Germinal center (tissue), 1 donor: ENCODE measurements around the gene PPT2.
"Not testable (repeated sequence)": the region's sequence is repeated elsewhere in the genome, so short reads cannot be mapped to it uniquely, and the experiment has no call there.

Experiments used
- DNase-seq: peaks from one replicate; pipeline ENCODE4 v3.0.0; 2012; ENCODE audit warnings: mixed read lengths, low spot score

The PPT2 gene

DNA sequence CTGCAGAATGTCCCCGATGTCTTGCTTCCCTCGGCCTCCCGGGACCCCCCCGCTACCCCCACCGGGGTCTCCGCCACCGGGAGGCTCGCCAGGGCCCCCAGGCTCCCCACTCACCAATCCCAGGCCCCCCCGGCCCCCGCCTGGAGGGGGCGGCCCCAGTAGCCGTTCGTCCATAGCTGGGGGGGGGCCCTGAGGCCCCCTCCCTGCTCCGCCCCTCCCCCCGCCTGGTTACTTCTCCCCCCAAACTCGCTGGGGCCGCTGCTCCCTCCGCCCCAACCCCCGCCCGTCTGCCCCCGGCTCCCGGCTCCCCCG lies 35.8 kb downstream of the PPT2 start:
- DNase-seq: no peak

DNA sequence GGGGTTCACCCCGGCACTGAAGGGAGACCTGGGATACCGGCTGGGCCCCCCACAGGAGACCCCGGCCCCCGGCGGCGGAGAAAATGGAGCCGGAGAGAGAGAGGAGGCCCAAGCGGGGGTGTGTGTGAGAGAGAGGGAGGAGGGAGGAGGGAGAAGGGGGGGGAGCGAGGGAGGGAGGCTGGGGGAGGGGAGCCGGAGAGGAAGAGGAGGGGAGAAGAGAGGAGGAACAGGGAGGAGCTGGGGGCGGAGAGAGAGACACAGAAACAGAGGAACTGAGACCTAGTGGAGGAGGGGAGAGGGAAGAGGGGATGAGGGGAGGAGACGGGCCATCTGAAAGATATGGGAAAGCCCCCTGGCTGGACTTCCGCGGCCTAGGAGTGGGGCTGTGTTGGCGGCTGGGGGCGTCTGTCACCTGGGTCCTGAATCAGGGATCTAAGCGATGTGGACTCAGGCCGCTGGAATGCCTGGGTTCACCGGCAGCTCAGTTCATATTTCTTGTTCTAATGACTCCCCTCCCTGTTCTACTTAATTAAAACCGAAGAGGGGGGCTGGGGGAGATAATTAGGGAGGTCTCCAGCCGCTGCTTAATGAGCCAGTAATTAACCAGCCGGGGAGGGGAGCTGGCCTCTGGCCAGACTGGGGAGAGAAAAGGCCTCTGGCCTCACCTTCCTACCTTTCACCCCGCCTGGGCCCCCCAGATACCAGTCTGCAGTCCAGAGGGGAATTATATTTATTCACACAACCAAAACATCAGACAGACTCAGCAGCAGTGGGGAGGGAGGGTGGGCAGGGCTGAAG lies 36.3 kb downstream of the PPT2 start, which contains the start of gene PBX2:
PBX2 (minus strand) TSS at position 149 of the 798 bp plus-strand sequence. CDS start 287 bp downstream, outside the sequence.
- DNase-seq: peak; percentile 85

DNA sequence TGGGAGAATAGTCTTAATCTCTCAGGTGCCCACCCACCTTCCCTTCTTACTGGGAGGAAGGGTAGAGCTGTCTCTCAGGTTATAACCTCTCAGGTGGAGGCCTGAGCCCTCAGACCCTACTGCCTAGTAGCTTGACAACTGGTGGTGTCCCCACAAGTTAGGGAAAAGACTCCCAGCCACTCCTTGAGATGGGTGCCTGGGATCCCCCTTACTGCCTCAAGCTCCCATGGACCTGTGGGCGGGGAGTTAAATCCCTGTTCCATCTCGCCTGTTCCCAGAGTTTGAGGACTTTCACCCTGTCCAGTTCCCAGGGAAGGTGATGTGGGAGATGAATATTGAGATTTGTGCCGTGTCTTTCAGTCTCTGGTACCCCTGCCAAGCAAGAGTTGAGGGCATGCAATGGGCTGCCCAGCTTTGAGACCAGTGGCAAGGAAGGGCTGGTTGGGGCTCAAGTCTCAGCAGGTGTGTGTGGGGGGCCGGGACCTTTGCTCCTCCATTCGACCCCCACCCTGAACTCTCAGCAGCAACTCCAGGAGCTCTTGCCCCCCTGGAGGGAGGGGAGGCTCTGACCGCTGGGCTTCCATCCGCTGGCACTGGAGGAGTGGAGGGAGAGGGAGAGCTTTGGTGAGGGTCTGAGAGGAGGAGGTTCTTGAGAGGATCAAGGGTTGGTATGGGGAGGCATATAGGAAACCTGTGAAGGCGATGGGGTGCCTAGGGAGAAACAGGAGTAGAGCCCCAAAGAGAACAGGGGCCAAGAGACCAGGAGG lies 37.2 kb downstream of the PPT2 start:
- no peak for DNase-seq

DNA sequence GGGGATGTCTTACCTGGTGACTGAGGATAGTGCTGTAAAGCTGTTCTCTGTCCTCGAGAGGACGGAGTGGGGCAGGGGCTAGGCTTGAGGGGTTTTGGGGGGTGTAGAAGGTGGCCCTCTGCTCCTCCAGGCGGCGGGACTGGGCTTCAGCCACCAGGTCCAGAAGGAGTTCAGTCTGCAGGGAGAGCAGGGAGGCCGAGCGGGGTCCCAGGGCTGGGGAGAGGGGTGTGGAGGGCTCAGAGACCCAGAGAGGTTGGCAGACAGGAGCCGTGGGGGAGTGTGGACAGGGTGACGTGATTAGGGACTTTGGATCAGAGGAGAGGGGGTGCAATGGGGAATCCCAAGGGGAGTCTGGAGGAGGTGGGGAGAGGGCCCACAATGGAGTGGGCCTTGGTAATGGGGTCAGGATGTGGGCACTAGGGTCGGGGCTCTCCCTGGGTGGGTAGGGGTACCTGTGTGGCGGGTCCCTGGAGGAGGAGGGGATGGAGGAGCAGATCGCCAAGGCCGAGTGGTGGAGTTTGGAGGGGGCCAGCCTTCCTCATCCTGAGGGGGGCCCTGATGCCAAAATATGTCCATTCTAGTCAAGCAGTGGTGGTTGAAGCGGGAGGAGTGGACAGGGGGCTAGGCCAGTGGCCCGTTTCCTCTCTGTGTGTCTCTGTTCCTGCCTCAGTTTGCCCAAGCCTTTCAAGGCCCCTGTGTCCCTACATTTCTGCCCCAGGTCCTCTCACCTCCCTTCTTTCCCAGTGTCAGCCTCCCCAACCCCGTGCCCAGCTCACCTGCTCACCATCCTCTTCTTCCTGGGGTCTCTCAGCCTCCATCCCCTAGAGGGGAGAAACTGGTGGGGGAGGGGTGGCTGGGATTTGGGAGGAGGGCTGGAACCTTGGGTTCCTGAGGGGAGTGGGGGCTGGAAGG lies 38.0 kb downstream of the PPT2 start:
- no peak for DNase-seq

DNA sequence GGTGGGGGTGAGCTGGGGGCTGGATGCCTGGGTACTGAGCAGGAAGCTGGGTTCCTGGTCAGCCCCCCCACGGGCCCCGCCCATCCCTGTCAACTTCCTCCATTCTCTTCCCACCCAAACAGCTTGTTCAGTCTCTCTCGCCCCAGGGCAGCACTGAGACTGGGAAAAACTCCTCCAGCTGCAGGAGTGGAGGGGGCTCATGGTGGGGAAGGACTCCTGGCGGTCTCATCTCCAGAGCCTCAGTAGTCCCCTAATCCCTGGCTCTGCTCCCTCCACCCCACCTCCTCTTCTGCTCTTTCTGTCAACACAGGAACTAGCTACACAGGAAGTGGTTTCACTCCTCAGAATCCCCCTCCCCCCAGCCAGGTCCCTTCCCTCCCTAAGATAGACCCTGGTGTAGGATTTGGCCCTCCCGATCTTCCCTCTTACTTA lies 38.7 kb downstream of the PPT2 start, which contains the start of gene GPSM3:
GPSM3 (minus strand) TSS at position 36 of the 432 bp plus-strand sequence. CDS start 130 bp downstream, outside the sequence.
- DNase-seq: peak; percentile 65

DNA sequence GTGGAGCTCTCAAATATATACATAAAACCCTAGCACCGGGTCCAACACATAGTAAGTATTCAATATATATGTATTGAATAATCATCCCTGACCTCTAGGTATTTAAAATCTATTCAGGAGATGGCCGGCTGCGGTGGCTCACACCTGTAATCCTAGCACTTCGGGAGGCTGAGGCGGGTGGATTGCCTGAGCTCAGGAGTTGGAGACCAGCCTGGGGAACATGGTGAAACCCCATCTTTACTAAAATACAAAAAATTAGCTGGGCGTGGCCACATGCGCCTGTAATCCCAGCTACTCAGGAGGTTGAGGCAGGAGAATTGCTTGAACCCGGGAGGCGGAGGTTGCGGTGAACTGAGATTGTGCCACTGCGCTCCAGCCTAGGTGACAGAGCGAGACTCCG lies 39.2 kb downstream of the PPT2 start:
- DNase-seq: not testable (repeated sequence)

DNA sequence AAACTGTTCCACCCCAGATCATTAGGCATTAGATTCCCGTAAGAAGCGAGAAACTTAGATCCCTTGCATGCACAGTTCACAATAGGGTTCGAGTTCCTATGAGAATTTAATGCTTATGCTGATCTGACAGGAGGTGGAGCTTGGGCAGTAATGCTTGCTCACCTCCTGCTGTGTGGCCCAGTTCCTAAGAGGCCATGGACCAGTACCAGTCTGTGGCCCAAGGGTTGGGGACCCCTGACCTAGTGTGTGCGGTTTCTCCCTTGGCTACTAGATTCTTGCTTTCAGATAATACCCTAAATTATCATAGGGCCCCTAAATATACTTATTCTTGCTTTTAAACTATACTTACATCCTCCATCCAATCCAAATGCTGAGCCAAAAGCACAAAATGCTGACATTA lies 40.4 kb downstream of the PPT2 start:
- DNase-seq: no peak

DNA sequence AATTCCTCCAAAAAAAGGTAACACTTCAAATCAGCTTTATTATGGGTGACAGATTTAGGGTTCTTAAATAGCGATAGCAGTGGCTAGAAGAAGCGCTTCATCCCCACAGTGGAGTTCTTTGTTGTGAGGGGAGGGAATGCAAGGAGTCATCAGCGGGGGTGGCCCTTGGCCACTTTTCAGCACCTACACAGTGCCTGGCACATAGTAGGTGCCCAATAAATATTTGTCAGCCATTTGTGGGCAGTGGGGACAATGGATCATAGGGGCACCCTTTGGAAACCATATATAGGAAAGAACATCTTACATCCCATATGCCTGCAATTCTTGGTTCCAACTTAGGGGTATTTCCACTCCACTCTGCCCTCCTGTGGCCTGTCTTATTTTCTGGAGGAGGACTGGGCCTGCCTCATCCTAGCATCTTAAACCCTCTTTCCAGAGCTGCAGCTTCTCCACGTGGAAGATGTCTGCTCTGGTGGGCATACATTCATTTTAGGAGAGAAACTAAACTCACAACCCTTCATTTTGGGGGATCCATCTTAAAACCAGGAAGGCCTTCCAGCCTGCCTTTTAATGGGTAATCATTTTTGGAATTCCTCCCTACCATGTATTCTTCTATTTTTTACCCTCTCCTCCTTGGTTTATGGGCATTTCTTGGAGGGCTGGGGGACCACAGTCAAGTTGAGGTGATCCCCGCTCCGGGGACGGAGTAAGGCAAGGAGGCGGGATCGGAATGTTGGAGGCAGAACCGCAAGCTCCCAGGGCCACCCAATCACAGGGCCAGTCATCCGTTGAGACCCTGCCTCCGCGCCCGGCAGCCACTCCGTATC lies 41.1 kb downstream of the PPT2 start:
- no peak for DNase-seq

DNA sequence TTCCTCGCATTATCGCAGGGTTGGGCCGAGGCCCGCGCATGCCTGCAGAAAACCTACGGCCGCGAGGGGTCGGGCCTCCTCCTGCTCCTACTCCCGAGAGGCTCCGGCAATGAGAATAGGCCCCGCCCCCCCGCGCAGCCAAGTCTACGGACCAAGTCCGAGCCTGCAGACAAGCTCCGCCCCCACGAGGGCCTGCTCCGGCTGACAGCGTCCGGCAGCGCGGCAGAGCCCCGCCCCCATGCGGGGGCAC lies 41.6 kb downstream of the PPT2 start:
- peak; percentile 96 for DNase-seq

DNA sequence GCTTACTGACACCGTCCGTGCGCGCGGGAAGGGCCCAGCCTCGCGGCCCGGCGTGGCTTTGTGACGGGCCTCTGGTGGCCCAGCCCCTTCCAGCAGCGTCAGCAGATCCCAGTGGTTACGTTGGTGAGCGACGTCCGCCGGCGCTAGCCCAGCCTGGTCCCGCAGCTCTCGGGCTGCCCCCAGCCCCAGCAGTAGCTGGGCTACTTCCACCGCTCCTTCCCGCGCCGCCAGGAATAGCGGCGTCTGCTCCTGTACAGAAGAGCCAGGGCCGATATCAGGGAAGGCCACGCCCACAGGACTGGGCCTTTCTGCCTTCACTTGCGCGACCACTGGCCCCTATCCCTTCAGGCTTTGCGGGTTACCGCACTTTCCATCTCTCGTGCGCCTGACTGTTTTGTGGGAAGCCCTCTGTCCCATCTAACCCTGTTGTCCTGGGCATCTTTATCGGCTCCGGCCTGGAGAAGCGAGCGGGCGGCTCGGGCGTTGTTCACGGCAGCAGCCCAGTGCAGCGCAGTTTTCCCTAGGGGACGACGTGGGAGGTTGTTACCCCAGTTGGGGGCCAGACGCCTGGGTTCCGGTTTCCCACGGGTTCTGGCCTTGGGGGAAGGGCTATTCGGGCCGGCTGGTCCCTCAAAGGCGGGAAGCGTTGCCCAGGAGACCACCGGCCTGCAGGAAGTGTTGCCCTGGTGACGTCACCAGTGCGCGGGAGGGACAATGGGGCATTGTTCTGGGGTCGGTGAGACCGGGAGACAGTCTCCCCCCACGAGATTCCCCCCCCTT lies 42.2 kb downstream of the PPT2 start:
- DNase-seq: peak; percentile 72

DNA sequence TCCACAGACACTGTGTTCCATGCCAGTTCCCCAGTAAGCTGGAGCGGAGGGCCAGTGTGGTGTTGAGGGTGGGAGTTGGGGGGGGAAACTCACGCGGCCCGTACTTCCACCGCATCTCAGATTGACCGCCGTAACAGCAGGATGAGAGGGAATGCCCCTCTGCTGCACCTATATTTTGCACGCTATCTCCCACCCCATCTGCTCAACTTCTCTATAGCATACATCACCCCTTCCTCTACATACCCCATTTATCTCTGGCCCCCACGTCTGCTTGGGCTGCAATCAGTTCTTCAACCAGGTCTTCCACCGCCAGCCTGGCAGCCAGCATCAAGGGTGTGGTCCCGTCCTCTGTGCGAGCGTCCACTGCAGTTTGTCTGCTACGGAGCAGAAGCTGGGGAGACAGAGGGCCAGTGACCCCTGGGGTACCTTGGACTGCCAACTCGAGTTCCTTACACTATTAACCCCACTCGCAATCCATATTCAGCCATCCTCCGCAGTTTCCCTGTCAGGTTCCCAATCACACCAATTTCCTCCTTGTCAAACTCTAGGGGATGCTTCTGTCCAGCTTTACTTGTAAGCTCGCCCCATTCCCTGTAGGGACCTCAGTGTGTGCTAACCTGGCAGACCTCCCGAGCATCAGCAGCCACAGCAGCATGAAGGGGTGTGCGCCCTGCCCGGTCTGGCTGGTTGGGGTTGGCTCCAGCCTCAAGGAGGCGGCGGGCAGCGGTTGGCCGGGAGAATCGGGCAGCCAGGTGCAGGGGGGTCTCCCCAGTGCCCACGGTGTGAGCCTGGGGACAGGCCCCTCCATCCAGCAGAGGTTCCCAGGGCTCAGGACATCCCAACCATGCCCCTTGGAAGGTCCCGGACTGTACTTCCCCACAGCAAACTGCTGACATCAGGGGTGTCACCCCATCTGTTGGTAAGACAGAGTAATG lies 43.0 kb downstream of the PPT2 start:
- no peak for DNase-seq

DNA sequence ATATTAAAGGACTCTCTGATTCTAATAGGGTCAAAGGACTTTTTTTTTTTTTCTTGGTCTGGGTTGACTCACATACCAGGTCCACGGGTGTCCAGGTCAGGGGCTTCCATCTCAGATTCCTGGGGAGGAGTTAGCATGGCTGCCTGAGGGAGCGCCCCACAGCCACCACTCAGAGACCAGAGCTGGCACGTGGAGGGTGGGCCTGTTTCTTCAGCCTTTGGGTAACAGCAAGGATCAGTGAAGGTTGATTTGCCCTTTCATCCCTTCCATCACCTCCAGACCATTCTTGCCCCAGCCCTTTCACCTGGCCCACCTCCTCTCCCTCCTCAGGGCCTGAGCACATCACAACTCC lies 44.4 kb downstream of the PPT2 start:
- no peak for DNase-seq

DNA sequence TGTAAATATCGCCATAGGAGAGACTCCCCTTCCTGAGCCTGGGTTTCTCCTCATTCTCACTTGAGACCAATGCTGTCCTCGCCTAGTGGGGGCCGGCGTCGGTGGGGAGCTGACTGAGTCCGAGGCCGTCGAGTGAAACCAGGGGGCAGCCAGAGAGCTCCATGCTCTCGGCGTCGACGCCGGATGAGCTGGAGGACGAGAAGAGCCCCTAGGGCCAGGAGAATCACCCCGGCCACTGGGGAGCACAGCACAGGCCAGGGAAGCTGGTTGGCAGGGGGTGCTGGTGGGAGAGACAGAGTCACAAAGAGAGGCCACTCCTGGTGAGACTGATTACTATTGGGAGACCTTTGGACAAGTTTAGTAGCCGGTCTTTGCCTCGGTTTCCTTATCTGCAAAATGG lies 44.9 kb downstream of the PPT2 start:
- DNase-seq: no peak

DNA sequence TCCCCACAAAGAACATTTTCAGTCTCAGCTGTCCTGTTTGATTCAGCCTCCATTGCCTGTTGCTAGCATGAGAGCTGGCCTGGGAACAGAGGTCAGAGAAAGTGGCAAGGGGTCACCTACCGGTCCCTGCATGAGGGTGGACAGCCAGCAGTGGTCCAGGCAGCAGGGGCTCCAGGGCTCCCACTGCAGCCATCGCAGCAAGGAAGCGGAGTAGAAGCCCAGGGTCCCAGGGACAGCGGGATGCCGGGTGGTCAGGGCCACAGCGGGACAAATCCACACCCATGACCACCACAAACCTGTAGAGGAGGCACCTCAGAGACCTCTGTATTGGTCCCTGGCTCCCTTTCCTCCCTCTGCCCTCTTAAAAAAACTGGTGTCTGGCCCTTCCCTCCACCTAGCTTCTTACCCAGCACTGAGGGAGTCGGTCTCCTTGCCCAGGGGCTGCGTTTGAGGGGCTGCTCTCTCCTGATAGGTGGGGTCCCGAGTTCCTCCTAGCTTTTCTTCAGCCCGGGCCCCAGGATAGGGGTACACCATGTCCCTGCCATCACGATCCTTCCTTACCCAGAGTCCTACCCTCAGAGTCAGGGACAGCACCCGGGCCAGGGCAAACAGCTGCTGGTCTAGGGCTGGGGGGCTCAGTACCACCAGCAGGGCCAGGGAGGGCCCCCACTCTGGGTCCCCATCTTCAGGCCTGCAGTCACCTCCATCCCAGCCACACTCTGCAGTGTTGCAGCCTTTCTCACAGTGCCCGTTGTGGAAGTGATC lies 47.0 kb downstream of the PPT2 start:
- no peak for DNase-seq

DNA sequence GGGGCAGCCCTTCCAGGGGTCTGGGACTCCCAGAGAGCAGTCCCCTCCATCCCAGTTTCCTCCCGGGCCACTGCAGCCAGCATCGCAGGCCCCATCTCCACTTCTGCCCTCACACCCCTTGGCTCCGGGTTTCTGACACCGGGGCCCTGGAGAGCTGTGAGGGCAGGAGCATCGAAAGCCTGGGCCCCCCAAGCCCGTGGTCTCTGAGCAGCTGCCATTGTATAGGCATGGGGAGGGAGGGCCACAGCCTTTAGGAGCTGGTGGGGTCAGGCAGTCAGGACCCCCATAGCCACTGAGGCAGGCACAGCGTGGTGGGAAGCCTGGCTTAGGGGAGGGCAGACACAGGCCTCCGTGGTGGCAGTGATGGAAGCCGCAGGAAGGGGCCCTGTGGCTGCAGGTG lies 48.2 kb downstream of the PPT2 start:
- DNase-seq: no peak

DNA sequence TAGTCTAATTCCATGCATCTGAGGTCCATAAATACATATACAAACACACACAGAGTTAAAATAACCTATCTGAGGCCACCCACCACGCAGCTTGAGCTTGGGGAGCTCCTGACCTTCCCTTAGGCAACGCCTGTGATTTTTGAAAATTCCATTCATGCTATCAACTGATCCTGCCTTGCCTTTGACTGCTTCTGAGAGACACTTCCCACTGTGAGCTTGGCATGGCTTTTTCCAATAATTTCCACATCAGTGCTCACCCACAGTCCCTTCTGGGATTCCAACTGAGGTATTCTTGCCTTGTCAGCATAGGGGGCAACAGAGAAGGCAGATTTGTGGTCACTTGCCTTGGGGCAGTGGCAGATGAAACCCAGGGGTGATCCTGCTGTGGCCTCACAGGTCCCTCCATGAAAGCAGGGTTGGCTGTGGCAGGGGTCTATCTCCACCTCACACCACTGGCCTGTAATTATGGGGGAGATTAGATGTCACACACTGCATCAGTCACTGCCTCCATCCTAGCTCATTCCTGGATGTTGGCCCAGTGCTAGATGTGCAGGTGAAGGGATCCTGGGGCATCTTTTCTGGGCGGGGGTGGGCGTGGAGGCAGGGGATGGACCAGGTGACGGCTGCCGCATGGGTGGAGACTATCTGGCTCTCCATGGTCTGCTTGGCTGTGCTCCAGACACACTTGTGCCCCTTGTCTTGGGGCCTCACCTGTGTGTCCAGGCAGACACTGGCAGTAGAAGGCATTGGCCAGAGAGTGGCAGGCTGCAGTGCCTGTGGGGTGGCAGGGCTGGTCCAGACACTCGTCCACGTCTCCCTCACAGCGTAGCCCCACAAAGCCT lies 49.7 kb downstream of the PPT2 start:
- no peak for DNase-seq

DNA sequence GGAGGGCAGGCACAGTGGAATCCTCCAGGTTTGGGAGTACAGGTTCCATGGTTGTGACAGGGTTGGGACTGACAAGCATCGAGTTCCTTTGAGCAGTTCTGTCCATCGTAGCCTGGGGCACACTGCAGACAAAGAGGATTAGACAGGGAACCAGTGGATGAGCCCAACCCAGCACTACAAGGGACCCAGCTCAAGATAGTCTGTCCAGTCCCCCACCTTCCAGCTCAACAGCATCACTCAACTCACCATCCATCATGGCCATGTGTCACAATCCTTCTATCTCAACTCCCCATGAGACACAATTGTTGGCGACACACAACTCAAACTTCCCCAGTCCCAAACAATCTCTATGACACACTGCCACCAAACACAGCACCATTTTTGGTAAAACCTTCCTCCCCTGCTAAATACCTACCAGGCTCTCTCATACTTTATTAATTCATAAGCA lies 50.4 kb downstream of the PPT2 start:
- no peak for DNase-seq

DNA sequence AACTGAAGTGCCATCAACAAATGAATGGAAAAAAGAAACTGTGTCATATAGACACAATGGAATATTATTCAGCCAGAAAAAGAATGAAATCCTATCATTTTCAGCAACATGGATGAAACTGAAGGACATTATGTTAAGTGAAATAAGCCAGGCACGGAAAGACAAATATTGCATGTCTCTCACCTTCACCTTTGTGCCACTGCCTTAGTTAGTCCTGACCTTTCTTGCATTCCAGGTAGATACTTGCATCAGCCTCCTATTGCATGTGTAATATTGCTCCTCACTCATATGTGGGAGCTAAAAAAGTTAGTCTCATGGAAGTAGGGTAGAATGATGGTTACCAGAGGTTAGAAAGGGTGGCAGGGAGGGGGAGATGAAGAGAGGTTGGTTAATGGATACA lies 55.1 kb downstream of the PPT2 start:
- no peak for DNase-seq
